Uterus (tissue), 2 donors: ENCODE results near the gene UPK1A.

ENCODE experiments used
- POLR2A ChIP-seq, 2 donors: fragments of 450-650 bp; IDR thresholded peaks; one replicate each; pipeline ENCODE4 v1.6.1; 2016; ENCODE audit warnings: antibody characterized with exemption in 2 of 2, mild to moderate bottlenecking in 1 of 2, moderate library complexity in 1 of 2
- TF ChIP-seq, protein P1 (sequence below), 4 experiments: fragments of 200-600 bp in 2 of 4; fragments of 450-650 bp in 2 of 4; sonication (generic) in 2 of 4; IDR thresholded peaks; one replicate each; pipeline ENCODE4 v1.5.1; 2016 to 2019; ENCODE audit warnings: antibody characterized with exemption in 4 of 4, mild to moderate bottlenecking in 2 of 4, moderate library complexity in 1 of 4

DNA sequence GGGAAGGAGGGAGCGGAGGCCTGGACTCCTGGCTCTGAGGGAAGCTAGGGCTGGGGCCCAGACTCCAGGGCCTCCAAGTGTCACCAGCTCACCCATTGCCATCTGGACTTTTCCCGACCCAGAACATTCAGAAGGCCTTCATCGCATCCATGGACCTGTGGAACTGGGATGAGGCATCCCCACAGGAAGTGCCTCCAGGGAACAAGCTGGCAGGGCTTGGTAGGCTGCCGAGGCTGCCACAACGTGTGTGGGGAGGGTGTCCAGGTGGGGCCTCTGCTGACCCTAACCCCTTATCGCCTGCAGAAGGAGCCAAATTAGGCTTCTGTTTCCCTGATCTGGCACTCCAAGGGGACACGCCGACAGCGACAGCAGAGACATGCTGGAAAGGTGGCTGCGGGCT is 24.0 kb upstream of the UPK1A start:
- TF ChIP-seq, protein P1, sequence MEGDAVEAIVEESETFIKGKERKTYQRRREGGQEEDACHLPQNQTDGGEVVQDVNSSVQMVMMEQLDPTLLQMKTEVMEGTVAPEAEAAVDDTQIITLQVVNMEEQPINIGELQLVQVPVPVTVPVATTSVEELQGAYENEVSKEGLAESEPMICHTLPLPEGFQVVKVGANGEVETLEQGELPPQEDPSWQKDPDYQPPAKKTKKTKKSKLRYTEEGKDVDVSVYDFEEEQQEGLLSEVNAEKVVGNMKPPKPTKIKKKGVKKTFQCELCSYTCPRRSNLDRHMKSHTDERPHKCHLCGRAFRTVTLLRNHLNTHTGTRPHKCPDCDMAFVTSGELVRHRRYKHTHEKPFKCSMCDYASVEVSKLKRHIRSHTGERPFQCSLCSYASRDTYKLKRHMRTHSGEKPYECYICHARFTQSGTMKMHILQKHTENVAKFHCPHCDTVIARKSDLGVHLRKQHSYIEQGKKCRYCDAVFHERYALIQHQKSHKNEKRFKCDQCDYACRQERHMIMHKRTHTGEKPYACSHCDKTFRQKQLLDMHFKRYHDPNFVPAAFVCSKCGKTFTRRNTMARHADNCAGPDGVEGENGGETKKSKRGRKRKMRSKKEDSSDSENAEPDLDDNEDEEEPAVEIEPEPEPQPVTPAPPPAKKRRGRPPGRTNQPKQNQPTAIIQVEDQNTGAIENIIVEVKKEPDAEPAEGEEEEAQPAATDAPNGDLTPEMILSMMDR (IDR thresholded peaks at IDR 0.05), result no peak
- TF ChIP-seq POLR2A (IDR thresholded peaks at IDR 0.05), result no peak
